Measurements from ENCODE around the gene KRT79.
"Not testable (repeated sequence)": the region's sequence is repeated elsewhere in the genome, so short reads cannot be mapped to it uniquely, and the experiment has no call there.

KRT79 gene

GRCh38 chr12:52860102-52860823 is 26.2 kb upstream of the KRT79 start:
- DNase-seq, result no peak

DNA sequence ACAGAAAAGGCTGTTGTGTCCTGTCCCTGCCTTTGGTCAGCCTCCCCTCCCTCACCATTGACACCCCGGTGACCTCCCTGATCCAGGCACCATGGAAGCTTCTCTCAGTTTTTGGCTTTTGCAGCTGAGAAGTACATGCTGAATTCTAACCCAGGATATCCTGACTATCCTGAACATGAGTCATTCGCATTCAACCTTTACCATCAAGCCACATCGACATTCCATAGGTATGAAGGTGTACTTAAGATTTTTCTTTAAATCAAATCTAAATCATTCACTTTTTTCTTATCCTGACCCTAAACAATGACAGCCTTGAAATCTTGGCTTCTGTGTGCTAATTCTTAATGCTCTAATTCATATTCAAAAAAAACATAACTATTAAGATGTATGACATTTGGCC is 23.4 kb upstream of the KRT79 start:
- DNase-seq, result no peak

- DNase-seq, result no peak
Observed at GRCh38 chr12:52856787-52857186, 22.7 kb upstream of the KRT79 start.

- not testable (repeated sequence) for DNase-seq
Observed at GRCh38 chr12:52856077-52856476, 22.0 kb upstream of the KRT79 start.

DNA sequence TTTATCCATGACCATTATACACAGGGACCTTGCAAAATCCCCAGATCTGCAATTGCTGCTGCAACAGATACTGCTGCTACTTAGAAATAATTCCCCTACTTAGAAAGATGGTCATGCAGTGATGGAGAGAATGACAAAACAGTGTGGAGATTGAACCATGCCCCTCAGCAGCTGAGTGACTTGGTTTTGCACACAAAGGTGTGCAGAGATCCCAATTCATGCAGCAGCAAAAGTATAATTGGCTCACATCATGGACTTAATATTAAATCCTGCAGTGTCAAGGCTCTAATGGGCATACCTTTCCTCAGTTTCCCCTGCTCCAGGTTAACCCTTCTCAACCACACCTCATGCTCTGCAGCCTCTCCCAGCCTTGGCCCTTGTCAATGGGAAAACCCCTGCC is 17.7 kb upstream of the KRT79 start:
- no peak for DNase-seq

- DNase-seq, result no peak
Observed at GRCh38 chr12:52850681-52851080, 16.6 kb upstream of the KRT79 start.

DNA sequence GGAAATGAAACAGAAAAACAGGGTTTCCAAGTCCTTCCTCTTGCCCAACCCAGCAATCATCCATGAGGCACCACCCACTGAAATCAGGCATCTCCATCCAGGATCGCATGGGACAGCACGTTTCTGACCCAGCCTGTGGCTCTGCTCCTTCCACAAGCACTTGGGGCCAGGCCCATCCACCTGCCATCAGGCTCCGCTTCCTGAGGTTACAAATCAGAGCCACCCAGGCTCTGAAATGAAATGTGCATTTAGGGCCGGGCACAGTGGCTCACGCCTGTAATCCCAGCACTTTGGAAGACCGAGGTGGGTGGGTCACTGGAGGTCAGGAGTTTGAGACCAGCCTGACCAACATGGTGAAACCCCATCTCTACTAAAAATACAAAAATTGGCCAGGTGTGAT is 15.4 kb upstream of the KRT79 start:
- DNase-seq, result no peak

DNA sequence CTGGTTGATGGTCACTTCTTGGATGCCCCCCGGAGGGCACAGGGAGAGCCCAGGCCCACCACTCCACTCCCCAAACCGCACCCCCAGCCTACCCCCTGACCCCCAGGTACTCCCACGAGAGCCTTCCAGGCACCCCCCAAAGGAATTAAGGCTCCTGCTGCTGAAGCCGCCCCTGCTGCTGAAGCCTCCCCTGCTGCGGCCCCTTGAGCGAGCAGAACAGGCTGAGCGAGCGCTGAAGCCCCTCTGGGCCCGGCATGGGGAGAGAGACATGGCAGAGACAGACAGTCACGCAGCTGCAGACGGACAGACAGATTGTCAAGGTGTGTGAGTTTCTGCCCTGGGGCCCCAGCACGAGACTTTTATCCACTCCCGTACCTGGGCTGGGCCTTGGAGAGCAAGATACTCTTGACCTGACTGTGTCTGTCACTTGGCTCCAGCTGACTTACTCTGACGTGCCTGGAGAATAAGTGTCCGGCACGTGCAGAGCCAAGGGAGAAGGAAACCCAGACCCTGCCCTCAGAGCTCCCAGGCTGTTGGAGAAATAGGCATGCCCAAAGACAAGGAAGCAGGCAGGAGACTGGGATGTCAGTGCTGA is 14.6 kb upstream of the KRT79 start, which contains the start of gene KRT78:
KRT78 (minus strand) TSS at position 334 of the 595 bp plus-strand sequence; CDS start at position 270, 64 bp downstream.
- DNase-seq, result no peak

GRCh38 chr12:52847335-52848102 is 13.4 kb upstream of the KRT79 start:
- no peak for DNase-seq

DNA sequence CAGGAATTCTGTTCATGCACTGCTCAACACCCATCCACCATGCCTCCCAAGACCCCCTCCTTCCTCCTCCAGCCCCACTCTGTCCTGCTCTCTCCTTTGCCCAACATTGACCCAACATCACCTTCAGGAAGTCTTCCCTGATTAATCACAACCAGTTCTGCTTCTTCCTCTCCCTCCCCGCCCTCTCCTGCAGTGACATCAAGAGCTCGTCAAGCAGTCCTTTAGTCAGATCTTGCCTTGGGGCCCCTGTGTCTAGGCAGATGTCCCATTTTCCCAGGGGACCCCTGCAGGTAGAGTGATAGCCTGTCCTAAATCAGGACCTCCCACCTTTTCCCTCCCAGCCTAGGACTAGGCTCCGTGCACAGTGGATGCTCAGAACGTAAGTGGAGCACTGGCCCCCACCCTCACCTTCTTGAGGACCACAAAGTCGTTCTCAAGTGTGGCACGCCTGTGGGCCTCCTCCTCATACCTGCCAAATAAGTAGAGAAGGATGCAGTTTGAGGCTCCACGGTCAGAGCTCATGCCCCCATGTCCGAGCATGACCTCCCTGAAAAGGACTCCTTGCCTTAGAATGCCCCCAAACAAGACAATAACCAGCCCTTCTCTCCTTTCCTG is 12.4 kb upstream of the KRT79 start:
- no peak for DNase-seq

DNA sequence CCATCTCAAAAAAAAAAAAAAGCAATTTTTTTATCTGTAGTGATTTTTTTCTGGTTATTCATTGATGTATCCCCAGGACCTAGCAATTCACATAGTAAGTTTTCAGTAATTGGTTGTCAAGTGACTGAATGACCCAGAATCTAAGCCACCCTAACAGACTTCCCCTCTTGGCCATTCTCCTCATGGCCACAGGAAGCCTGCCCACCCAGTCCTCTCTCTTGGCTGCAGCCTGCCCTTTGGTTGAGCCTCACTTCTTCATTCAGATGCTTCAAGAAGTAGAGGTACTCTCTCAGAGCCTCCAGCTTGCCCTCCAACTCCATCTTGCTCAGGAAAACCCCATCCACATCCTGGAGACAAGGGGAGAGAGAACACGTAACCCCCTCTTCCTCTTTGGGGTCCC is 11.8 kb upstream of the KRT79 start:
- no peak for DNase-seq

DNA sequence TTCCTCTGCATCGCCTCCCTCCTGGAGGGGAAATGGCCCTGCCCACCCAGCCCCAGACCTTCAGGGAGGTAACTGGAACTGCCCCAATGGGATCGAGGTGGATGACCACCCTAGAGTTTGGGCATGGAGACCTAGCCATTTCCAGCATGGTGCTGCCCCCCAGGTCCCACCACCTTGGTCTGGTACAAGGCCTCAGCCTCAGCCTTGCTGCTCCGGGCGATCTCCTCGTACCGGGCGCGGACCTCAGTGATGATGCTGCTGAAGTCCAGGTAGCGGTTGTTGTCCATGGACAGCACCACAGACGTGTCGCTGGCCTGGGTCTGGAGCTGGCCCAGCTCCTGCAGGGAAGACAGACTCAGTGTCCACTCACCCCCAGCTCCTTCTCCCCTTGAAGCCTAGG is 10.3 kb upstream of the KRT79 start:
- DNase-seq, result no peak

GRCh38 chr12:52839436-52840105 is 5.5 kb upstream of the KRT79 start:
- DNase-seq, result no peak

DNA sequence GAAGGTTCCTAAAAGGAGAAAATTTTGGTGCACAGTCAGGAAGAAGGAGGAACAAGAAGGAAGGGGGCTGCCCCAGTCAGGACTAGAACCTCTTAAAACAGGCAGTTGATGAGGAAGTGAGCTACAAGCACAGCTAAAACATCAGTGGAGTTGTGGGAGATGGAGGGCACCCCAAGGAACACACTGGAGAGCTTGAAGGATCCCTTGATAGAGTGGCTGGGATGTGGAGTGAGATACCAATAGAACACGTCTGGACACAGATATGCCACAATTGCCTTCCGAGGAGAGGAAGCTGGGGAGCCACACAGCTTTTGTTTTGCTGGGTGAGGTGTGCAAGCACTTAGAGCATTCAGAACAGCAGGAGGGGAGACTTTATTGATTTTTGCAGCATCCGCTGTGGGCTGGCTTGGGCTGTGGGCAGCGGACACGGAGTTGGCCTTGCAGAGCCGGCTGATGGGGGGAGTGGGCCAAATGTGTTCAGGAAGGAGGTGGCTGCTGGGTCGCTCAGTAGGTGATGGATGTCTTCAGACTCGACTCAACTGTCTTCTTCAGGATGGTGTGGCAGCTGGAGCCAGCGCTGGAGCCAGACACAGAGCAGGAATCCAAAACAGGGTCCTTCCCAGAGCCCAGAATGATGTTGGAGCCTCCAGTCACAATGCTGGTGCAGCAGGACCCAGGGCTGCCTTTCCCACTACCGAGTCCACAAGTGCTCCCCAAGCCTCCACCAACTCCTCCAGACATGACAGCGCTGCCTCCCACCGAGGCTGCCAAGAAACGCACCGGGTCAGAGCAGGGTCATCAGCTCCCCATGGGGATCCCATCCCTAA is 4.7 kb upstream of the KRT79 start:
- DNase-seq, result no peak

GRCh38 chr12:52837781-52838608 is 3.9 kb upstream of the KRT79 start:
- no peak for DNase-seq

- DNase-seq, result no peak
Observed at GRCh38 chr12:52837413-52837741, 3.3 kb upstream of the KRT79 start.

GRCh38 chr12:52836491-52837412 is 2.6 kb upstream of the KRT79 start:
- no peak for DNase-seq

DNA sequence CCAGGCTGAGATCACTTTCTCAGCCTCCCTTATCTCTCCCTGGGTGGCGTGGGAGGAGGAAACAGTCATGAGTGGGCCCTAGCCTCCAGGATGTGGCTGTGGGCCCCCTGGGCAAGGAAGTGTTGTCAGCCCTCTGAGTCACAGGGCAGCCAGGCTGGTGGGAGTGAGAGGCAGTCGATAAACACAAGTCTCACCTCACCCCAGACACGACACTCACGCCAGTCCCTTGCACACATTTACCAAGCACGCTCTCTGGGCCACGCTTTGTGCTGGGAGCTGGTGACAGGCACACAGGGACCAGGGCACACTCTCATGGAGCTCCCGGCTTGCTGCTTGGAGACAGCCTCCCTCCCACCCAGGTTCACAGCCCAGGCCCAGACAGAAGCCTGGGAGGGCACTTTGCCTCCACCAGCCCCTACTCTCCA is 1.9 kb upstream of the KRT79 start:
- DNase-seq, result no peak

DNA sequence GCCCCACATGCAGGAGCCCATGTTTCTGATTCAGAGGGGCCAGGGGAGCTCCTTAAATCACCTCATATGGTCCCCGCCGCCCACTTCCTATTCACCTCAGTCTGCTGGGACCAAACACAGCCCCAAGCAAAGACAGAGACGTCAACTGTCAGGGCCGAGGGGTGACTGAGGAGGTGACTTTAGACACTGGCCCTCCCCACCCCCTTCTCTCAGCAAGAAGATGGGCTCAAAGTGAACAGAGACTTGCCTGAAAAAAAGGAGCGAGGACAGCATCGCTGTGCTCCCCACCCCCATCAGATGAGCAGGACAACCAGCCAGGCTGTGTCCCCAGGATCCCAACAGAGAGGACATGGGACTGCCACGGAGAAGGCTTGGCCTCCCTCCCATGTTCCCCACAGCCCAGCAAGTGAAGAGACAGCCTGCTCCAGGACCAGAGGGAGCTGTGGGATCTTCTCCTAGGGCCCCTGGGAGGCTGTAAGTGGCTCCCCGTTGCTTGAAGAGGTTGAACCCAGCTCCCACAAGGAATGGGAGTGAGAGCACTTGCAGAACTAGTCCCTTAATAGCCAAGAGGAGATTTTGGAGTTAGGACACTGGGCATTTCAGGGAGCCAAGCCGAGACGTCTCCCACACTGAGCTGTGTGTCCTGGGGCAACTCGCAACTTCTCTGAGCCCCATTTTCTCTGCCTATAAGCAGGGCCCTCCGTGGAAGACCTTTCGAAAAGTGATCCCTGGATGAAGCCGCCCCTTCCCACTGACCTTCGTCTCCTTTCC is 1.3 kb upstream of the KRT79 start:
- no peak for DNase-seq

DNA sequence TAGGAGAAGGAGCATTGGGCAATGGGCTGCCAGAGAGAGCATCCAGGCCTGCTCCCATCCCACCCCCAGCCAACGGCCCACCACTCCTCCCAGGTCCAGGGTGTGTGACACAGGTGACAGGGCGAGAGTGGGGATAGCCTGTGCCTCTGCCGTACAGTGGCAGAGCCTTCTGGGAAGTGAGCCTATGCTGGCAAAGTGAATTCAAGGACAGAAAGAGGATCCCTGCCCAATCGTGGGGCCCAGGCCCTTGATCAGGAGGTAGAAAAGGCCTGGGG is 553 bp upstream of the KRT79 start:
- no peak for DNase-seq

Data from NCI-H2081 (cell line).